ENCODE data around the gene KCNC3.

DNA sequence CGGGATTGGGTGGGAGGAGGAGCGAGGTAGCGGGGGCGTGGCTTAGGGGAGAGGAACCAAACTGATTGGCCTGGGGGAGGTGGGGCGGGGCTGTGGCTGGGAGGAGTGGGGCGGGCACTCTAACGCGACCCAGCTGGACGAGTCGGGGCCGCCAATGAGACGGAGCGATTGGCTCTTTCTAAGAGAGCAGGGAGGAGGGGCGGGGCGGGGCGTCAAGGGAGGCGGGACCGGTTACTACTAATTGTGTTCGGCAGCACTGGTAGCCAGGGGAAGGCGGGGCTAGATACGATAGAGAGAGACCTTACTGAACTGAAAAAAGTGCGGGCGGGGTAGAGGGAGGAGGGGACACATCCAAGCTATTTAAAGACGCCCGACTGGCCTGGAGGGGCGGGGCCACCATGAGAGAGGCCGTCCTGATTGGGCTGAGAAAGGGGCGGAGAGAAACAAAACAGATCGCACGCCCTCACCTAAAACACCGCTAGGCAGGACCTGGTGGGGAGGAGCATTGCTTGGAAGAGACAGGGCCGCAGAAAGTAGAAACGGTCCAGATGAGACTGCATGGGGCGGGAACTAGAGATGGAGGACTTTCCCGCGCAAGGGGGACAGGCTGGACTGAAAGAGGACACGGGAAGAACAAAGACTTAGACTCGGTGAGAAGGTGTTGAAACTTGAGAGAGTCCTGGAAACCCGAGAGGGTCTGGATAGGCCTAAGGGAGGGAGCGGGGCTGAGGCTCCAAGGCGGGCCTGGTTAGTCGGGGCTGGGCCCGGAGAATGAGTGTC lies at the start of gene KCNC3:
- TF ChIP-seq, protein P1, sequence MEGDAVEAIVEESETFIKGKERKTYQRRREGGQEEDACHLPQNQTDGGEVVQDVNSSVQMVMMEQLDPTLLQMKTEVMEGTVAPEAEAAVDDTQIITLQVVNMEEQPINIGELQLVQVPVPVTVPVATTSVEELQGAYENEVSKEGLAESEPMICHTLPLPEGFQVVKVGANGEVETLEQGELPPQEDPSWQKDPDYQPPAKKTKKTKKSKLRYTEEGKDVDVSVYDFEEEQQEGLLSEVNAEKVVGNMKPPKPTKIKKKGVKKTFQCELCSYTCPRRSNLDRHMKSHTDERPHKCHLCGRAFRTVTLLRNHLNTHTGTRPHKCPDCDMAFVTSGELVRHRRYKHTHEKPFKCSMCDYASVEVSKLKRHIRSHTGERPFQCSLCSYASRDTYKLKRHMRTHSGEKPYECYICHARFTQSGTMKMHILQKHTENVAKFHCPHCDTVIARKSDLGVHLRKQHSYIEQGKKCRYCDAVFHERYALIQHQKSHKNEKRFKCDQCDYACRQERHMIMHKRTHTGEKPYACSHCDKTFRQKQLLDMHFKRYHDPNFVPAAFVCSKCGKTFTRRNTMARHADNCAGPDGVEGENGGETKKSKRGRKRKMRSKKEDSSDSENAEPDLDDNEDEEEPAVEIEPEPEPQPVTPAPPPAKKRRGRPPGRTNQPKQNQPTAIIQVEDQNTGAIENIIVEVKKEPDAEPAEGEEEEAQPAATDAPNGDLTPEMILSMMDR (IDR thresholded peaks at IDR 0.05; ENCODE audit: low read depth, low read length, poor library complexity, severe bottlenecking) = no peak
- TF ChIP-seq EZH2phosphoT487 (IDR thresholded peaks at IDR 0.05; ENCODE audit: borderline replicate concordance, low read length) = no peak

Data from DOHH2 (cell line).